Stimulated activated memory B cell treated with anti-CD40 and anti-IgM and Interleukin-4, amounts not matched to agents 10 μg/mL and 1 μg/mL and 100 μg/mL, for 72 hours (primary cell): ENCODE results near the gene MCF2.

Experiments used
- ATAC-seq: fragments of 150-1000 bp; cut with Tn5 transposase; 2 replicates; pipeline ENCODE4 v1.10.0; 2021
- H3K27ac Mint-ChIP-seq: one replicate; pipeline ENCODE4 v1.8.0; 2022; ENCODE audit warnings: mild to moderate bottlenecking, mixed read lengths
- H3K27me3 Mint-ChIP-seq: one replicate; pipeline ENCODE4 v1.8.0; 2022; ENCODE audit warnings: mixed read lengths
- H3K36me3 Mint-ChIP-seq: one replicate; pipeline ENCODE4 v1.8.0; 2022; ENCODE audit warnings: mixed read lengths
- H3K4me1 Mint-ChIP-seq: one replicate; pipeline ENCODE4 v1.8.0; 2022; ENCODE audit warnings: mixed read lengths
- H3K4me3 Mint-ChIP-seq: one replicate; pipeline ENCODE4 v1.8.0; 2022; ENCODE audit warnings: mild to moderate bottlenecking, moderate library complexity, mixed read lengths
- H3K9me3 Mint-ChIP-seq: one replicate; pipeline ENCODE4 v1.8.0; 2022; ENCODE audit warnings: mixed read lengths

The MCF2 gene

DNA sequence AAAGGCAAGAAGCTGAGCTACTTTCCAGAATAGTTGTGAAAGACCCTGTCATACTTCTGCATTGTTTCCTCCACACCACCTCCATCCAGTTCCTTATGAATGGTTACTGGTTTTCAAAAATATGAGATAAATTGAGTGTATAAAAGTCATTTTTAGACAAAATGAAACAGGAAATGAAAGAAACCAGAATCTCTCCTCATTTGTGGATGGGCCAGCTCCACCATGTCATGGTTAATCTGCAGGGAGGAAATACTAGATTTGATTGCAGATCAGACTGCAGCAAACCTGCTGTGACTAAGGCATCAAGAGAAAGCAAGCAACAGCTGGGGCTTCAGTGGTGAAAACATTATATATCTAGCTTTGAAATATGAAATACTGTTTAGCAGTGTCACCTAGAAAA is 153.6 kb downstream of the MCF2 start:
- H3K4me3 Mint-ChIP-seq = no peak overlapping the region
- H3K9me3 Mint-ChIP-seq = no peaks in the 10 kb centered on the region
- no peak for ATAC-seq
- no peaks in the 10 kb centered on the region for H3K27me3 Mint-ChIP-seq
- peaks cover 21% of the 10 kb centered on the region for H3K4me1 Mint-ChIP-seq
- H3K36me3 Mint-ChIP-seq = no peaks in the 10 kb centered on the region
- H3K27ac Mint-ChIP-seq = no peak overlapping the region

DNA sequence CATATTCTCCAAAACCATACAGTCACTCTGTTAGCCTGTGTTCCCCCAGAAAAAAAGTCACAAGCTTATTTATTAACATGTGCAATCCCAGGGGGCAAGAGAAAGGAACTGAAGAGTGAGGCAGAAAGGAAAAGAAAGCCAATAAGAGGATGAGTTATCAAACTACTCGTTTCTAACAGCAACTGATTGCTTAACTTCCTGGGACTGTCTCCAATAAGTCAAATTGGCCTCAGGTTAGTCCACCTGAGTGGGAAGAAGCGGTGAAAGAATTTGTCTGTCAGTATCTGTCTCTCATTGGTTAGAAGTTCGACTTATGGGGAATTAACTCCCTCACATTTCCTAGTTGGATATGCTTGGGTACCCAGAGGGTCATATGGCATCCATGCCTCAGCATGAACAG is 163.4 kb downstream of the MCF2 start:
- Mint-ChIP-seq H3K36me3 (no peaks in the 10 kb centered on the region), H3K4me1 (no peaks in the 10 kb centered on the region), H3K27me3 (no peaks in the 10 kb centered on the region), H3K4me3 (no peak overlapping the region), H3K9me3 (no peaks in the 10 kb centered on the region), H3K27ac (no peak overlapping the region)
- no peak for ATAC-seq

DNA sequence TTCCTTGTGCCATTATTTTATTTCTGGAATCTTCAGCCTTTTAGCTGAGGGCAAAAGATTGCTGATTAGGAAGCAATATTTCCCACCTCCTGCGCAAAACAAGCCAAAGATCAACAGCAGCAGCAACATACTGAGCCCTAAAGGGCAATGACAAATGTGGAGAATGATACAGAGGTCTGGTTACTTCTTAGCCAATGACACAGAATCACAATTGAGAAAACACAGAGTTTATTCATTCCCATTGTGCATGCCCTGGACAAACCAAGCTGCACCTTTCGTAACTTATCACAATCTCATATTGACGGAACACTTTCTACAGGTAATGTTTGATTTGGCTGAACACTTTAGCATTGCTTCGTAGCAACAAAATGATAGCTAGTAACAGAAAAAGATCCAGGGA is 164.0 kb downstream of the MCF2 start:
- no peaks in the 10 kb centered on the region for H3K27me3 Mint-ChIP-seq
- H3K27ac Mint-ChIP-seq = no peak overlapping the region
- no peaks in the 10 kb centered on the region for H3K4me1 Mint-ChIP-seq
- no peaks in the 10 kb centered on the region for H3K9me3 Mint-ChIP-seq
- ATAC-seq = no peak
- H3K36me3 Mint-ChIP-seq = no peaks in the 10 kb centered on the region
- H3K4me3 Mint-ChIP-seq = no peak overlapping the region

DNA sequence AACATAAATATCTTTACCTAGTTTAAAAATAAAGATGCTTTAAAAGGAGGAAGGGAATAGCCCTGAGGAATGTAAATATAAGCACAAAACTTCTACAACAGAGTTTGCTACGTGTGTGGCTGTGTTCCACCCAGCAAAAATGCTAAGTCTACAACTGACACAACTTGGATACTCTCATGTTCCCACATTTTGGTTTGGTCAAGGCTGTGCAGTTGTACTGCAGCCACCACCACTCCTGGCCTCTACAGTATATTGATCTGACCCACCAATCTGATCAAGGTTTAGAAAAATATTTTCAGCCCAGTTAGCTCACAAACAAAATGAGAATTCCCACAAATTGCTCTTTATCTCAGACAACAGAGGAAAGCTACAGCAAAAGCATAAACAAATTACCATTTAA is 165.3 kb downstream of the MCF2 start:
- no peak overlapping the region for H3K4me3 Mint-ChIP-seq
- no peak overlapping the region for H3K27ac Mint-ChIP-seq
- ATAC-seq = no peak
- no peaks in the 10 kb centered on the region for H3K36me3 Mint-ChIP-seq
- H3K27me3 Mint-ChIP-seq = no peaks in the 10 kb centered on the region
- no peaks in the 10 kb centered on the region for H3K9me3 Mint-ChIP-seq
- no peaks in the 10 kb centered on the region for H3K4me1 Mint-ChIP-seq

DNA sequence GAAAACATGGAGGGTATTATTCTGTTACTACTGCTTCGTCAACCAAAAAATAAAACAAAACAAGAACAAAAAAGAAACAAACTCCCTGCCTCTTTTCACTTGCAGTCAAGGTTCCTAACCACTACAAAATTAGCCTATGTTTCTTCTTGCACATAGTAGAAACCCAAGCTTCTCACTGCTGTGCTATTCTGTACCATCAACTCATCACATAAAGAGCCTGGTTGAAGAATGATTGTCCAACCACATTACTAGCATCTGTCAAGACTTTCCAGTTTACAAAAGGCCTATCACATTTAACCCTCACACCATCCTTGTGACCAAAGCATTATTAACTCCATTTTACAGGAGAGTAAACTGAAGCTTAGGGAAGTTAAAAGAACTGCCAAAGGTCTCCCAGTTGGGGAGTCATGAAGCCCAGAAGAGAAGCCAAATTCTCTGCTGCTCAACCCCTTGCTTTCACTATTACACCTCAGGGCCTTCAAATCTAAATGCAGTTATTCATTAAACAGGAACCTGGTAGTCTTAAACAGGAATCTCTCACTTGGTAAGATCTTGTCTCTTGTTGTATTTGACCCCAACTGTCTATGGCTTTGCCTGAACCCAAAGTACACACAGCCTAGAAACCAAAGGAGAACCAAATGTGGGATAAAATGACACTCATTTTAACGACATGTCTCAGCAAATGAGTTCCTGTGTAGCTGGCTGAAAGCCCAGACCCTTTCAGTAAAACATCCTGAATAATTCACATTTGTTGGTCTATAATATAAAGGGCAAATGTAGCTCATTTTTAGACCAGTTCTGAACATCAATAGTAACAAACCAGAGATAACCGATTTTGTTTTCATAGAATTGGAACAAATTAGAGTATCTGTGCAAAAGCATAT is 168.8 kb downstream of the MCF2 start:
- Mint-ChIP-seq H3K9me3 (no peaks in the 10 kb centered on the region), H3K36me3 (no peaks in the 10 kb centered on the region), H3K27ac (no peak overlapping the region), H3K4me1 (no peaks in the 10 kb centered on the region), H3K27me3 (no peaks in the 10 kb centered on the region), H3K4me3 (no peak overlapping the region)
- ATAC-seq = no peak

DNA sequence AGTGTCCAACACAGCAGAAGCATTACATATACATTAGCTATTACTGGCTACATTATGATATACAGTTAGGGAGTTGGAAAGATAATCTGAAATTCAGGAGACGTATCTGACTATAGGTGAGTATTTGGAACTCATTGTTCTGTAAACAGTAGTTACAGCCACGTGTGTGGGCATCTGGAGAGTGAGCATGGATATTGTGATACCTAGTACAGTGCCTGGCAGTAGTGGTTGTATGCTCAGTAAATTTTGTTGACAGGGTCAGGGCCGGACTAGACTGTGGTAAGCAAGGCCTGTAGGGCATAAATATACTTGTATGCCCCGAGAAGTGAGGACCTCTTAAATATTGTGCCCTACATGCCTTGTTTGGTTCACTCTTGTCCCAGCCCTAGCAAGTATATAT is 174.5 kb downstream of the MCF2 start:
- H3K4me1 Mint-ChIP-seq = no peaks in the 10 kb centered on the region
- H3K27ac Mint-ChIP-seq = no peak overlapping the region
- ATAC-seq = no peak
- no peaks in the 10 kb centered on the region for H3K27me3 Mint-ChIP-seq
- no peak overlapping the region for H3K4me3 Mint-ChIP-seq
- H3K36me3 Mint-ChIP-seq = no peaks in the 10 kb centered on the region
- H3K9me3 Mint-ChIP-seq = no peaks in the 10 kb centered on the region

DNA sequence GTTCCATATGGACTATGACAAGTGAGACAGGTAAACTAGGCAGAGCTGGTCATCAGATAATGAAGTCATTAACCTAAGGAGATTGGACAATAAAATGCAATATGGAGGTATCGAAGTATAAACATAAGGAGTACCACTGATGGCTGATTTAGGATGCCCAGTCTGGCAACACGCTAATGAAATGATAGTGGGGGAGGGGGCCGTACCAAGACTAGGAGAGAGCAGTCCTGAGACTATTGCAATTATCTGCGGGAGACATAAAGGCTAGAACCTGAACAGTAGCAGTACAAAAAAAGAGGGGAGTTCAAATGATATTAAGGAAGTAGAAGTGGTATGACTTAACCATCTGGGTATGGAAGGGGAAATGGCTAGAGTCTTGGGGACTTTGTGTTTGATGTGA is 175.1 kb downstream of the MCF2 start:
- Mint-ChIP-seq H3K36me3 (no peaks in the 10 kb centered on the region), H3K27ac (no peak overlapping the region), H3K4me1 (no peaks in the 10 kb centered on the region), H3K27me3 (no peaks in the 10 kb centered on the region), H3K4me3 (no peak overlapping the region), H3K9me3 (no peaks in the 10 kb centered on the region)
- no peak for ATAC-seq
